Adrenal gland (tissue), 5 donors: ENCODE measurements around the gene AHR.
"Not testable (repeated sequence)": the region's sequence is repeated elsewhere in the genome, so short reads cannot be mapped to it uniquely, and the experiment has no call there.

Experiments used
- CTCF ChIP-seq, 6 experiments: fragments of 450-650 bp in 4 of 6; fragments of 200-600 bp in 2 of 6; sonication (generic) in 1 of 6; IDR thresholded peaks; 1 replicate in 5 of 6; 2 replicates in 1 of 6; pipeline versions ENCODE4 v1.5.1 to v1.8.0; 2016 to 2021; ENCODE audit warnings: antibody characterized with exemption in 6 of 6, mild to moderate bottlenecking in 2 of 6, moderate library complexity in 1 of 6
- POLR2A ChIP-seq, 2 donors: fragments of 450-650 bp; IDR thresholded peaks; one replicate each; pipeline ENCODE4 v1.6.1; 2017; ENCODE audit warnings: antibody characterized with exemption in 2 of 2, mild to moderate bottlenecking in 2 of 2, moderate library complexity in 1 of 2
- donor health status: DM: no; HTN: no; CAD: no.

- TF ChIP-seq CTCF, POLR2A (IDR thresholded peaks at IDR 0.05): not testable (repeated sequence)
Measured at GRCh38 chr7:17348932-17349331, 50.5 kb downstream of the AHR start.
